ENCODE measurements around the gene PDE4B. TPM values are rescaled to one million over a fixed set of nuclear protein-coding genes. Genes with fewer than 3 reads are reported as not detected.

The PDE4B gene
- total and polyA plus RNA-seq, 9 of the 15 experiments (the other 6 are each of a cell fraction or from before 2014, with no cell fraction given): 0.09 TPM; not detected in 8

DNA sequence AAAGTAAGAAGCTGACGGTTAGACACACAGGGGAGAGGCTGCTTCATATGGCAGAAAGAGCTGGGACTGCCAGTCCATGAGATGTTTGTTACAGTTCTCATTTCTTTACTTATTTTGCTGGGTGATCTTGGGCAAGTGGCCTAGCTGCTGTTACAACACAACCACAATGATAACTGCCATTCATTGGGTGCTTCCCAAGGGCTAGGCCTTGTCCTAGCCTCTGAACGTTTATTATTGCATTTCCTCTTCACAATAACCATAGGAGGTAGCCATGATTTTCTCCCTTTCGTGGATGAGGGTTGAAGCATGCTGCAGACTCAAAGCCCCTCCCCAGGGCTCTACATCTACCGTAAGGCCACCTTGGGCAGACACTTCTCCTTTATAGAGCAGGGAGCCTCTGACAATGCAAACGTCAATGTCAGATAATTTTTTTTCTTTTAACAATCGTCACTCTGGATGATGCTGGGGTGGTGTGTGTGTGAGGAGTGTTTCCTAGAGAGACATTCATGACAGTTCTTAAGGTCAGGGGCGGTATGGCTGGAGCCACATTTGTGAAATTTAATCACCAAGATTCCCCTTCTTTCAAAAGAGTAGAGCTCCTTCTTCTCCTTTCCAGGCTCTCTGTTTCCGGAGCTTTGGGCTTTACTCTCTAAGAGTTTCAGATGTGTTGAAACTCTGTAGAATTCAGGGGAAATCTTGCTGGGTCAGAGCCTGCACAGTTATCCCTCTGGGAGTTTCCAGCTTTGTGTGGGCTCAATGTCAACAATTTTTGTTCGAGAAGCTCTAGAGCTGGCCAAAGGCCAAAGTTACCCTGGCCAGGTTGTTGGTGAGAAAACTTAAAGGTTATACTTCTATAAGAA is 602.7 kb downstream of the PDE4B start:
- Histone ChIP-seq H3K27ac (ENCODE audit: extremely low read depth, low read depth, low read length) (no peak overlapping the region), H4K20me1 (replicated peaks; ENCODE audit: control insufficient read depth, insufficient read depth, low read length) (no peaks in the 10 kb centered on the region; the same call in 1 of the 2 replicates), H2AFZ (ENCODE audit: low read depth, low read length) (no peak overlapping the region), H3K27me3 (ENCODE audit: control insufficient read depth in 2 of 2, insufficient read depth in 2 of 2, low read length in 2 of 2) (no peaks in the 10 kb centered on the region), H3K36me3 (ENCODE audit: control insufficient read depth, insufficient read depth, low read length) (no peaks in the 10 kb centered on the region), H3K4me3 (no peak overlapping the region), H3K9me1 (ENCODE audit: control insufficient read depth, insufficient read depth, low read length) (no peaks in the 10 kb centered on the region), H3K4me2 (ENCODE audit: insufficient read depth, low read length) (no peak overlapping the region), H3K79me2 (ENCODE audit: control insufficient read depth, insufficient read depth, low read length) (no peaks in the 10 kb centered on the region), H3K9me3 (replicated peaks; ENCODE audit: control insufficient read depth, insufficient read depth, low read depth, low read length) (no peaks in the 10 kb centered on the region), H3K9ac (ENCODE audit: insufficient read depth in 1 of 2, low read depth in 2 of 2, low read length in 2 of 2) (no peak overlapping the region), H3K4me1 (replicated peaks in 1 of 2; ENCODE audit: control insufficient read depth in 2 of 2, insufficient read depth in 2 of 2, low read length in 2 of 2) (no peaks in the 10 kb centered on the region)
- ChIA-PET CTCF (ENCODE audit: low intra/inter-chr PET ratio) (no interaction called here), POLR2A (no interaction called here)
- intact Hi-C loops (cut with micrococcal nuclease): no loop called here
- no peak for FAIRE-seq
- in situ Hi-C loops (cut with MboI): no loop called here
- no TSS peak for BruUV-seq (replicated peaks)
- no peak for DNase-seq (ENCODE audit: extremely low read depth in 1 of 4, low spot score in 3 of 4)
- WGBS (ENCODE audit: insufficient coverage, low coverage, missing lambda C conversion rate): 3% methylated on average over 8 of the region's 9 CpGs
- no peak for ATAC-seq
- TF ChIP-seq HIVEP1 (CRISPR knock-in tag; IDR thresholded peaks at IDR 0.05): no peak
- TF ChIP-seq ZBTB1 (CRISPR knock-in tag; IDR thresholded peaks at IDR 0.05; ENCODE audit: borderline replicate concordance, low read depth): no peak
- TF ChIP-seq, protein P1, sequence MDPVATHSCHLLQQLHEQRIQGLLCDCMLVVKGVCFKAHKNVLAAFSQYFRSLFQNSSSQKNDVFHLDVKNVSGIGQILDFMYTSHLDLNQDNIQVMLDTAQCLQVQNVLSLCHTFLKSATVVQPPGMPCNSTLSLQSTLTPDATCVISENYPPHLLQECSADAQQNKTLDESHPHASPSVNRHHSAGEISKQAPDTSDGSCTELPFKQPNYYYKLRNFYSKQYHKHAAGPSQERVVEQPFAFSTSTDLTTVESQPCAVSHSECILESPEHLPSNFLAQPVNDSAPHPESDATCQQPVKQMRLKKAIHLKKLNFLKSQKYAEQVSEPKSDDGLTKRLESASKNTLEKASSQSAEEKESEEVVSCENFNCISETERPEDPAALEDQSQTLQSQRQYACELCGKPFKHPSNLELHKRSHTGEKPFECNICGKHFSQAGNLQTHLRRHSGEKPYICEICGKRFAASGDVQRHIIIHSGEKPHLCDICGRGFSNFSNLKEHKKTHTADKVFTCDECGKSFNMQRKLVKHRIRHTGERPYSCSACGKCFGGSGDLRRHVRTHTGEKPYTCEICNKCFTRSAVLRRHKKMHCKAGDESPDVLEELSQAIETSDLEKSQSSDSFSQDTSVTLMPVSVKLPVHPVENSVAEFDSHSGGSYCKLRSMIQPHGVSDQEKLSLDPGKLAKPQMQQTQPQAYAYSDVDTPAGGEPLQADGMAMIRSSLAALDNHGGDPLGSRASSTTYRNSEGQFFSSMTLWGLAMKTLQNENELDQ (CRISPR knock-in tag; IDR thresholded peaks at IDR 0.05; ENCODE audit: borderline replicate concordance): no peak
- TF ChIP-seq SRSF3 (IDR thresholded peaks at IDR 0.05; ENCODE audit: insufficient read depth, low read length): no peak
- TF ChIP-seq CREBBP (IDR thresholded peaks at IDR 0.05; ENCODE audit: low read depth, low read length): no peak
- TF ChIP-seq ZNF274 (IDR thresholded peaks at IDR 0.05; ENCODE audit: borderline replicate concordance, low read depth, low read length): no peak
- no peak for TF ChIP-seq CBX3 (IDR thresholded peaks at IDR 0.05; ENCODE audit: borderline replicate concordance in 1 of 2, low read length in 2 of 2)
- TF ChIP-seq, protein P2, sequence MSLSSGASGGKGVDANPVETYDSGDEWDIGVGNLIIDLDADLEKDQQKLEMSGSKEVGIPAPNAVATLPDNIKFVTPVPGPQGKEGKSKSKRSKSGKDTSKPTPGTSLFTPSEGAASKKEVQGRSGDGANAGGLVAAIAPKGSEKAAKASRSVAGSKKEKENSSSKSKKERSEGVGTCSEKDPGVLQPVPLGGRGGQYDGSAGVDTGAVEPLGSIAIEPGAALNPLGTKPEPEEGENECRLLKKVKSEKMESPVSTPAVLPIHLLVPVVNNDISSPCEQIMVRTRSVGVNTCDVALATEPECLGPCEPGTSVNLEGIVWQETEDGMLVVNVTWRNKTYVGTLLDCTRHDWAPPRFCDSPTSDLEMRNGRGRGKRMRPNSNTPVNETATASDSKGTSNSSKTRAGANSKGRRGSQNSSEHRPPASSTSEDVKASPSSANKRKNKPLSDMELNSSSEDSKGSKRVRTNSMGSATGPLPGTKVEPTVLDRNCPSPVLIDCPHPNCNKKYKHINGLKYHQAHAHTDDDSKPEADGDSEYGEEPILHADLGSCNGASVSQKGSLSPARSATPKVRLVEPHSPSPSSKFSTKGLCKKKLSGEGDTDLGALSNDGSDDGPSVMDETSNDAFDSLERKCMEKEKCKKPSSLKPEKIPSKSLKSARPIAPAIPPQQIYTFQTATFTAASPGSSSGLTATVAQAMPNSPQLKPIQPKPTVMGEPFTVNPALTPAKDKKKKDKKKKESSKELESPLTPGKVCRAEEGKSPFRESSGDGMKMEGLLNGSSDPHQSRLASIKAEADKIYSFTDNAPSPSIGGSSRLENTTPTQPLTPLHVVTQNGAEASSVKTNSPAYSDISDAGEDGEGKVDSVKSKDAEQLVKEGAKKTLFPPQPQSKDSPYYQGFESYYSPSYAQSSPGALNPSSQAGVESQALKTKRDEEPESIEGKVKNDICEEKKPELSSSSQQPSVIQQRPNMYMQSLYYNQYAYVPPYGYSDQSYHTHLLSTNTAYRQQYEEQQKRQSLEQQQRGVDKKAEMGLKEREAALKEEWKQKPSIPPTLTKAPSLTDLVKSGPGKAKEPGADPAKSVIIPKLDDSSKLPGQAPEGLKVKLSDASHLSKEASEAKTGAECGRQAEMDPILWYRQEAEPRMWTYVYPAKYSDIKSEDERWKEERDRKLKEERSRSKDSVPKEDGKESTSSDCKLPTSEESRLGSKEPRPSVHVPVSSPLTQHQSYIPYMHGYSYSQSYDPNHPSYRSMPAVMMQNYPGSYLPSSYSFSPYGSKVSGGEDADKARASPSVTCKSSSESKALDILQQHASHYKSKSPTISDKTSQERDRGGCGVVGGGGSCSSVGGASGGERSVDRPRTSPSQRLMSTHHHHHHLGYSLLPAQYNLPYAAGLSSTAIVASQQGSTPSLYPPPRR (CRISPR knock-in tag; IDR thresholded peaks at IDR 0.05; ENCODE audit: borderline replicate concordance): no peak
- TF ChIP-seq ZNF197 (CRISPR knock-in tag; IDR thresholded peaks at IDR 0.05; ENCODE audit: low read depth): no peak
- no peak for TF ChIP-seq HLTF (IDR thresholded peaks at IDR 0.05)
- no peak for TF ChIP-seq ZFPM2 (CRISPR knock-in tag; IDR thresholded peaks at IDR 0.05)
- no peak for TF ChIP-seq HNRNPUL1 (IDR thresholded peaks at IDR 0.05; ENCODE audit: low read length)
- no peak for TF ChIP-seq MCM3 (IDR thresholded peaks at IDR 0.05)
